Esophagus muscularis mucosa (tissue), 4 donors: ENCODE data around the gene PIP5KL1.

Experiments
- CTCF ChIP-seq, 3 experiments: fragments of 200-600 bp in 2 of 3; fragments of 450-650 bp in 1 of 3; sonication (generic) in 2 of 3; IDR thresholded peaks; one replicate each; pipeline ENCODE4 v1.5.1; 2017 to 2019; ENCODE audit warnings: antibody characterized with exemption in 3 of 3, mild to moderate bottlenecking in 2 of 3, moderate library complexity in 1 of 3
- EP300 ChIP-seq: sonication (generic); formaldehyde crosslinking; IDR thresholded peaks from one replicate; pipeline ENCODE4 v1.6.1; 2017; ENCODE audit warnings: antibody characterized with exemption
- POLR2A ChIP-seq: fragments of 450-650 bp; IDR thresholded peaks from one replicate; pipeline ENCODE4 v1.6.1; 2017; ENCODE audit warnings: antibody characterized with exemption, moderate library complexity, mild to moderate bottlenecking, low read depth

- TF ChIP-seq POLR2A: no peak
- no peak for TF ChIP-seq CTCF (IDR thresholded peaks at IDR 0.05)
- no peak for TF ChIP-seq EP300
Observed at GRCh38 chr9:127910613-127911205, 19.9 kb downstream of the PIP5KL1 start.
